A673 (cell line): Measurements from ENCODE around the gene LY6G5B. TPM values are rescaled to one million over a fixed set of nuclear protein-coding genes. Genes with fewer than 3 reads are reported as not detected.
A peak's percentile ranks its signal among the peaks of the same experiment; 100 is the strongest.

Experiments used
- BruUV-seq: library from RNA; stranded (reverse); fragments of 400-500 nt; replicated peaks from 2 replicates; lab custom pipeline; 2021; lab: Mats Ljungman, UMichigan
- CTCF ChIA-PET: fragments of 300-600 bp; sonication (Branson Sonifier 250); formaldehyde crosslinking; loops from one replicate; lab custom pipeline; 2022; ENCODE audit warnings: antibody characterized with exemption; lab: Charles Lee
- POLR2A ChIA-PET: fragments of 300-600 bp; sonication (Branson Sonifier 250); formaldehyde crosslinking; loops from one replicate; lab custom pipeline; 2022; ENCODE audit warnings: antibody characterized with exemption; ENCODE audit not compliant: low non-redundant PET; lab: Charles Lee
- DNase-seq: peaks from one replicate; pipeline ENCODE4 v3.0.0-alpha.2; 2015; ENCODE audit warnings: low spot score
- H3K27ac ChIP-seq: fragments of 200-600 bp; sonication (generic); 2 replicates; pipeline ENCODE4 v1.5.1; 2016; ENCODE audit warnings: mixed run types, low read depth, mild to moderate bottlenecking, mixed read lengths, antibody characterized with exemption, low read length; ENCODE audit not compliant: poor library complexity, severe bottlenecking
- H3K27me3 ChIP-seq: fragments of 200-600 bp; sonication (generic); replicated peaks from 2 replicates; pipeline ENCODE4 v1.6.1; 2017; ENCODE audit warnings: mixed run types, low read depth, mild to moderate bottlenecking, mixed read lengths, antibody characterized with exemption, low read length; ENCODE audit not compliant: insufficient read depth, poor library complexity
- H3K36me3 ChIP-seq: fragments of 200-600 bp; sonication (generic); 2 replicates; pipeline ENCODE4 v1.6.1; 2016; ENCODE audit warnings: mixed run types, mild to moderate bottlenecking, mixed read lengths, antibody characterized with exemption, low read length; ENCODE audit not compliant: insufficient read depth, poor library complexity, severe bottlenecking
- H3K4me1 ChIP-seq: fragments of 200-600 bp; sonication (generic); 2 replicates; pipeline ENCODE4 v1.6.1; 2017; ENCODE audit warnings: mixed run types, mild to moderate bottlenecking, mixed read lengths, antibody characterized with exemption, low read length; ENCODE audit not compliant: insufficient read depth, poor library complexity, severe bottlenecking
- H3K4me3 ChIP-seq: fragments of 200-600 bp; sonication (generic); 2 replicates; pipeline ENCODE4 v1.5.1; 2016; ENCODE audit warnings: low read depth, mixed run types, mild to moderate bottlenecking, mixed read lengths, low read length; ENCODE audit not compliant: poor library complexity, severe bottlenecking
- H3K9me3 ChIP-seq: fragments of 200-600 bp; sonication (generic); 2 replicates; pipeline ENCODE4 v1.6.1; 2016; ENCODE audit warnings: mixed run types, low read depth, mild to moderate bottlenecking, mixed read lengths, antibody characterized with exemption, low read length; ENCODE audit not compliant: poor library complexity, severe bottlenecking
- EZH2 ChIP-seq: fragments of 200-600 bp; sonication (generic); IDR thresholded peaks from 2 replicates; pipeline ENCODE4 v1.6.1; 2017; ENCODE audit warnings: borderline replicate concordance, low read depth, mild to moderate bottlenecking, mixed read lengths, antibody characterized with exemption, low read length; ENCODE audit not compliant: poor library complexity, severe bottlenecking
- intact Hi-C: fragments of 100-400 bp; cut with micrococcal nuclease; formaldehyde crosslinking; loops from one replicate; pipeline ENCODE4 v1.10.0; 2022; ENCODE audit not compliant: unreplicated experiment
- total RNA-seq: library from RNA; stranded (reverse); gene quantifications from 2 replicates; pipeline ENCODE4 v1.2.3, GENCODE V29; 2021
- TF ChIP-seq, protein P1 (sequence below): fragments of 300-800, 200-600 bp; sonication (generic); conservative IDR thresholded peaks from 2 replicates; pipeline ENCODE4 v1.5.1; 2017; ENCODE audit warnings: low read depth, mild to moderate bottlenecking, antibody characterized with exemption, low read length, moderate library complexity, mixed read lengths

Gene LY6G5B
- total RNA-seq, 1 experiment from 2014 or later = 18.9 TPM

DNA sequence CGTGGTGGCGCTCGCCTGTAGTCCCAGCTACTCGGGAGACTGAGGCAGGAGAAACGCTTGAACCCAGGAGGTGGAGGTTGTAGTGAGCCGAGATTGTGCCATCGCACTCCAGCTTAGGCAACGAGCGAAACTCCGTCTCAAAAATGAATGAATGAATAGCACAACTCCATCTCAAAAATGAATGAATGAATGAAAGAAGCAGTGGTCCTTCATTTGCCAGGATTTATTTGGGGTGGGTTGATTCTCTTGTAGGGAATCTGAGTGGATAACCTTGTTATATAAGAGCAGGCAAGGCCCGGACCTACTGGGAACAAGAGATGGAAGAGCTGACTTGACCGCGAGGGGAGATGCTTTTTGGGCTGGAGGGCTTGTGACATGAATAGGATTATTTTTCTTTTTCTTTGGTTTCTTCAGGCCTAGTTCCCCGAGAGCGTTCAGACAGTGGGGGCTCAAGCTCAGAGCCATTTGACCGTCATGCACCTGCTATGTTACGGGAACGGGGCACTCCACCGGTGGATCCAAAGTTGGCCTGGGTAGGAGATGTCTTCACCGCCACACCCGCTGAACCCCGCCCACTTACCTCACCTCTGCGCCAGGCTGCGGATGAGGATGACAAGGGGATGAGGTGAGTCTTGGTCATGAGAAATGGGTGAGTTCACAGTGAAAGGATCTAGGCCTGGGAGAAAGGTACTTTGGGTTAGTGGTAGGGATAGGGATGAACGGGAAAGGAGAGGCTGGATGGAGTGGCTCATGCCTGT lies 39.4 kb upstream of the LY6G5B start:
- TF ChIP-seq EZH2 = no peak
- TF ChIP-seq, protein P1, sequence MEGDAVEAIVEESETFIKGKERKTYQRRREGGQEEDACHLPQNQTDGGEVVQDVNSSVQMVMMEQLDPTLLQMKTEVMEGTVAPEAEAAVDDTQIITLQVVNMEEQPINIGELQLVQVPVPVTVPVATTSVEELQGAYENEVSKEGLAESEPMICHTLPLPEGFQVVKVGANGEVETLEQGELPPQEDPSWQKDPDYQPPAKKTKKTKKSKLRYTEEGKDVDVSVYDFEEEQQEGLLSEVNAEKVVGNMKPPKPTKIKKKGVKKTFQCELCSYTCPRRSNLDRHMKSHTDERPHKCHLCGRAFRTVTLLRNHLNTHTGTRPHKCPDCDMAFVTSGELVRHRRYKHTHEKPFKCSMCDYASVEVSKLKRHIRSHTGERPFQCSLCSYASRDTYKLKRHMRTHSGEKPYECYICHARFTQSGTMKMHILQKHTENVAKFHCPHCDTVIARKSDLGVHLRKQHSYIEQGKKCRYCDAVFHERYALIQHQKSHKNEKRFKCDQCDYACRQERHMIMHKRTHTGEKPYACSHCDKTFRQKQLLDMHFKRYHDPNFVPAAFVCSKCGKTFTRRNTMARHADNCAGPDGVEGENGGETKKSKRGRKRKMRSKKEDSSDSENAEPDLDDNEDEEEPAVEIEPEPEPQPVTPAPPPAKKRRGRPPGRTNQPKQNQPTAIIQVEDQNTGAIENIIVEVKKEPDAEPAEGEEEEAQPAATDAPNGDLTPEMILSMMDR = no peak
- CTCF ChIA-PET = no interaction called here
- BruUV-seq = no TSS peak
- DNase-seq = no peak
- no peaks in the 10 kb centered on the region for H3K27me3 ChIP-seq
- intact Hi-C loops = no loop called here
- POLR2A ChIA-PET = no interaction called here
- H3K36me3 ChIP-seq = peaks cover 100% of the 10 kb centered on the region
- H3K27ac ChIP-seq = no peak overlapping the region
- no peak overlapping the region for H3K4me3 ChIP-seq
- no peaks in the 10 kb centered on the region for H3K4me1 ChIP-seq
- no peaks in the 10 kb centered on the region for H3K9me3 ChIP-seq

DNA sequence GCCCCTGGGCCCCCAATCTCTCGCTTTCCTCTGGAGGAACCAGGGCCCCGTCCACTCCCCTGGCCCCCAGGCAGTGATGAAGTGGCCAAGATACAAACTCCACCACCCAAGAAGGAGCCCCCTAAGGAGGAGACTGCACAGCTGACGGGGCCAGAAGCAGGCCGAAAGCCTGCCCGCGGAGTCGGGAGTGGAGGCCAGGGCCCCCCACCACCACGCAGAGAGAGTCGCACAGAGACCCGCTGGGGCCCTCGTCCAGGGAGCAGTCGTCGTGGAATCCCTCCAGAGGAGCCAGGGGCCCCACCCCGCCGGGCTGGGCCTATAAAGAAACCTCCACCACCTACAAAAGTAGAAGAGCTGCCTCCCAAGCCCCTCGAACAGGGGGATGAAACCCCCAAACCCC lies 38.6 kb upstream of the LY6G5B start:
- Histone ChIP-seq H3K27ac (no peak overlapping the region), H3K4me1 (no peaks in the 10 kb centered on the region), H3K36me3 (peaks cover 100% of the 10 kb centered on the region), H3K9me3 (no peaks in the 10 kb centered on the region), H3K27me3 (no peaks in the 10 kb centered on the region), H3K4me3 (no peak overlapping the region)
- intact Hi-C loops = no loop called here
- POLR2A ChIA-PET = no interaction called here
- TF ChIP-seq, protein P1 = no peak
- TF ChIP-seq EZH2 = no peak
- DNase-seq = no peak
- CTCF ChIA-PET = no interaction called here
- BruUV-seq = TSS peak; percentile 15

DNA sequence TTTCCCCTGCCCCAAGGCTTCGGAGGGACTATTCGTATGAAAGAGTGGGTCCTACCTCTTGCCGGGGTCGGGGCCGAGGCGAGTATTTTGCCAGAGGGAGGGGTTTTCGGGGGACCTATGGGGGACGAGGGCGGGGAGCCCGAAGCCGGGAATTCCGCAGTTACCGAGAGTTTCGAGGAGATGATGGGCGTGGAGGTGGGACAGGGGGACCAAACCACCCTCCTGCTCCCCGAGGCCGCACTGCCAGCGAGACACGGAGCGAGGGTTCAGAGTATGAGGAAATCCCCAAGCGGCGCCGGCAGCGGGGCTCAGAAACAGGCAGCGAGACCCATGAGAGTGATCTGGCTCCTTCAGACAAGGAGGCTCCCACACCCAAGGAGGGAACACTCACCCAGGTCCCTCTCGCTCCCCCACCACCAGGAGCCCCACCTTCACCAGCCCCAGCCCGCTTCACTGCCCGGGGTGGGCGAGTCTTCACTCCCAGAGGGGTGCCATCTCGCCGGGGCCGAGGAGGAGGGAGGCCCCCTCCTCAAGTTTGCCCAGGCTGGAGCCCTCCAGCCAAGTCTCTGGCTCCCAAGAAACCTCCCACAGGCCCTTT lies 38.0 kb upstream of the LY6G5B start:
- BruUV-seq = no TSS peak
- POLR2A ChIA-PET = no interaction called here
- H3K27ac ChIP-seq = peak overlapping the region; percentile 65

More for the DNA sequence above, 38.0 kb upstream of the LY6G5B start:
- Histone ChIP-seq H3K9me3 (no peaks in the 10 kb centered on the region), H3K27me3 (no peaks in the 10 kb centered on the region), H3K4me3 (no peak overlapping the region), H3K4me1 (no peaks in the 10 kb centered on the region), H3K36me3 (peaks cover 100% of the 10 kb centered on the region)
- CTCF ChIA-PET = no interaction called here
- no peak for DNase-seq
- intact Hi-C loops = no loop called here
- TF ChIP-seq, protein P1 = no peak
- no peak for TF ChIP-seq EZH2
